K562 (cell line): ENCODE results near the gene BIRC5. TPM values are rescaled to one million over a fixed set of nuclear protein-coding genes. Genes with fewer than 3 reads are reported as not detected.

ENCODE experiments used
- ATF3 ChIP-seq, 2 experiments: fragments of 450-650 bp in 1 of 2; sonication (generic) in 1 of 2; formaldehyde crosslinking in 1 of 2; IDR thresholded peaks in 1 of 2; conservative IDR thresholded peaks in 1 of 2; 2 replicates each; pipeline versions ENCODE4 v1.6.1 to v1.8.1; 2016 to 2023; ENCODE audit warnings: mild to moderate bottlenecking in 2 of 2, moderate library complexity in 2 of 2, inconsistent platforms in 1 of 2, missing genetic modification reagents in 1 of 2
- DPF2 ChIP-seq: fragments of 450-650 bp; IDR thresholded peaks from 2 replicates; pipeline ENCODE4 v1.6.1; 2016
- GABPB2 ChIP-seq: fragments of 250-450 bp; sonication (Bioruptor Pico); conservative IDR thresholded peaks from 2 replicates; pipeline ENCODE4 v1.5.1; 2021; ENCODE audit warnings: mild to moderate bottlenecking
- PRMT5 ChIP-seq: sonication (generic); formaldehyde crosslinking; IDR thresholded peaks from 2 replicates; pipeline ENCODE4 v1.5.0; 2020; ENCODE audit warnings: missing genetic modification reagents
- SIX5 ChIP-seq, 2 experiments: IDR thresholded peaks; 2 replicates each; pipeline ENCODE4 v1.6.1; 2011; ENCODE audit warnings: low read length in 2 of 2, borderline replicate concordance in 1 of 2, low read depth in 1 of 2, mild to moderate bottlenecking in 1 of 2, moderate library complexity in 1 of 2; ENCODE audit not compliant: insufficient read depth in 1 of 2
- SPI1 ChIP-seq: IDR thresholded peaks from 2 replicates; pipeline ENCODE4 v1.6.1; 2011; ENCODE audit warnings: low read depth, low read length, control low read depth, borderline replicate concordance
- STAT5B ChIP-seq: fragments of 250-450 bp; sonication (Bioruptor Pico); IDR thresholded peaks from 2 replicates; pipeline ENCODE4 v1.8.0; 2021; ENCODE audit warnings: mild to moderate bottlenecking, inconsistent platforms
- TRIM28 ChIP-seq: fragments of 450-650 bp; IDR thresholded peaks from 2 replicates; pipeline ENCODE4 v1.6.1; 2017
- TSC22D4 ChIP-seq: fragments of 450-650 bp; IDR thresholded peaks from 2 replicates; pipeline ENCODE4 v1.6.1; 2016; ENCODE audit warnings: missing genetic modification characterization, missing biosample characterization, control low read depth
- XRCC5 ChIP-seq: fragments of 200-400 bp; formaldehyde crosslinking; IDR thresholded peaks from 2 replicates; pipeline ENCODE4 v1.6.1; 2017; ENCODE audit warnings: low read depth, mild to moderate bottlenecking, low read length
- ZFP36 ChIP-seq: fragments of 150-350 bp; IDR thresholded peaks from 2 replicates; pipeline ENCODE4 v1.6.1; 2018; ENCODE audit warnings: low read length, low read depth; ENCODE audit not compliant: partially characterized antibody
- ZNF140 ChIP-seq: fragments of 250-450 bp; sonication (Bioruptor Pico); IDR thresholded peaks from 2 replicates; pipeline ENCODE4 v1.8.0; 2021; ENCODE audit warnings: moderate library complexity, mild to moderate bottlenecking, inconsistent platforms
- ZNF23 ChIP-seq: fragments of 250-450 bp; sonication (Bioruptor Pico); IDR thresholded peaks from 2 replicates; pipeline ENCODE4 v1.4.0; 2020; ENCODE audit warnings: mild to moderate bottlenecking
- ZNF584 ChIP-seq: fragments of 200-800 bp; sonication (Bioruptor generic); IDR thresholded peaks from 2 replicates; pipeline ENCODE4 v1.6.1; 2016; ENCODE audit warnings: low read depth, mild to moderate bottlenecking, missing genetic modification characterization, missing compliant biosample characterization
- ZNF764 ChIP-seq: fragments of 250-450 bp; sonication (Bioruptor Pico); IDR thresholded peaks from 2 replicates; pipeline ENCODE4 v1.4.0; 2020; ENCODE audit warnings: low read depth, mild to moderate bottlenecking, moderate library complexity
- ZSCAN29 ChIP-seq: fragments of 450-650 bp; IDR thresholded peaks from 2 replicates; pipeline ENCODE4 v1.6.1; 2017
- polyA plus RNA-seq, 8 experiments: library from polyadenylated mRNA; depleted of rRNA in 4 of 8; stranded (reverse) in 5 of 8; unstranded in 3 of 8; fragments of >200 nt; fragmentation: Nextera tagmentation in 2 of 8; fragmentation: Illumina TruSeq in 1 of 8; extraction: Ambion mirVana in 2 of 8; extraction: Trizol in 1 of 8; gene quantifications; 2 replicates each; pipeline versions ENCODE4 v1.2.1 to v1.2.3, GENCODE V29; 2011 to 2014; ENCODE audit warnings: inconsistent platforms in 1 of 8, missing spikeins in 1 of 8
- total RNA-seq, 7 experiments: library from RNA; depleted of rRNA in 6 of 7; stranded (reverse); fragments of >200 nt in 6 of 7; fragmentation: Illumina TruSeq in 2 of 7; extraction: Trizol in 2 of 7; gene quantifications; 2 replicates each; pipeline versions ENCODE4 v1.2.1 to v1.2.3, GENCODE V29; 2011 to 2021; ENCODE audit warnings: low replicate concordance in 1 of 7
- TF ChIP-seq, protein P1 (sequence below), 2 experiments: fragments of 450-650 bp in 1 of 2; sonication (generic) in 1 of 2; formaldehyde crosslinking in 1 of 2; IDR thresholded peaks; 2 replicates each; pipeline versions ENCODE4 v1.7.1 to v1.9.0; 2016 to 2022; ENCODE audit warnings: inconsistent platforms in 1 of 2, mild to moderate bottlenecking in 1 of 2, missing genetic modification reagents in 1 of 2
- TF ChIP-seq, protein P2 (sequence below): fragments of 250-450 bp; sonication (Bioruptor Pico); IDR thresholded peaks from 2 replicates; pipeline ENCODE4 v1.8.0; 2021; ENCODE audit warnings: borderline replicate concordance, mild to moderate bottlenecking, moderate library complexity; ENCODE audit not compliant: poor library complexity, severe bottlenecking

BIRC5 gene
- total and polyA plus RNA-seq, 9 of the 15 experiments (the other 6 are each of a cell fraction or from before 2014, with no cell fraction given), result 64.4 to 140 (median 101) TPM

DNA sequence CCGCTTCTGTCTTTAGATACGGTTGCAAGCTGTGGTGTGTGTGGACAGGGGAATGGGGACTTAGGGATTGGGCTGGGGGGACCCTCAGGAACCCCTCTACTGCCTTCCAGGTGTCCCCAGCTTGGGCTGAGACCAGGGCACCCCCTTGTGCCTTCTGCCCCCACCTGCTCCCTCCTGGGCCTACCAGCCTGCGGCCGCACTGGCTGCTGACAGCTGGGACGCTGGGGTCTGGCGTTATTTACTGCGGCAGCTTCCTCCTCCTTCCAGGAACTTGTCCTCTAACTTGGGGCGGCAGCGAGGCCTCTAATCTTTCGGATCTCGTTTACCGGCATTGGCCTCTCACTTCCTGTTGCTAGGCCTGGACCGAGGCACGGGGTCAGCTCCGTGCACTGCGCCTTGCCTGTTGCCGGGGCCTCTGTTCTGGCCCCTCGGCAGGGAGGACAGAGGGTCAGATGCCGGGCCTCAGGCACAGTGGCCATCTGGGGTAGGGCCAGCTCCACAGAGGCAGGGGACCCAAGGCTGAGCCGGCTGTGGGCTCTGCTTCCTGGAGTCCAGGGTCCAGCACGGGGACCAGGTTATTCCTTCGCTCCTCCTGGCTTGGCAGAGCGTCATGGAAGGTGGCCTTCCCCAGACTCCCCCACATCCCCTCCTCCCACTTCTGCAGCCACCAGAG lies 49.1 kb downstream of the BIRC5 start (continued):
- TF ChIP-seq, protein P1, sequence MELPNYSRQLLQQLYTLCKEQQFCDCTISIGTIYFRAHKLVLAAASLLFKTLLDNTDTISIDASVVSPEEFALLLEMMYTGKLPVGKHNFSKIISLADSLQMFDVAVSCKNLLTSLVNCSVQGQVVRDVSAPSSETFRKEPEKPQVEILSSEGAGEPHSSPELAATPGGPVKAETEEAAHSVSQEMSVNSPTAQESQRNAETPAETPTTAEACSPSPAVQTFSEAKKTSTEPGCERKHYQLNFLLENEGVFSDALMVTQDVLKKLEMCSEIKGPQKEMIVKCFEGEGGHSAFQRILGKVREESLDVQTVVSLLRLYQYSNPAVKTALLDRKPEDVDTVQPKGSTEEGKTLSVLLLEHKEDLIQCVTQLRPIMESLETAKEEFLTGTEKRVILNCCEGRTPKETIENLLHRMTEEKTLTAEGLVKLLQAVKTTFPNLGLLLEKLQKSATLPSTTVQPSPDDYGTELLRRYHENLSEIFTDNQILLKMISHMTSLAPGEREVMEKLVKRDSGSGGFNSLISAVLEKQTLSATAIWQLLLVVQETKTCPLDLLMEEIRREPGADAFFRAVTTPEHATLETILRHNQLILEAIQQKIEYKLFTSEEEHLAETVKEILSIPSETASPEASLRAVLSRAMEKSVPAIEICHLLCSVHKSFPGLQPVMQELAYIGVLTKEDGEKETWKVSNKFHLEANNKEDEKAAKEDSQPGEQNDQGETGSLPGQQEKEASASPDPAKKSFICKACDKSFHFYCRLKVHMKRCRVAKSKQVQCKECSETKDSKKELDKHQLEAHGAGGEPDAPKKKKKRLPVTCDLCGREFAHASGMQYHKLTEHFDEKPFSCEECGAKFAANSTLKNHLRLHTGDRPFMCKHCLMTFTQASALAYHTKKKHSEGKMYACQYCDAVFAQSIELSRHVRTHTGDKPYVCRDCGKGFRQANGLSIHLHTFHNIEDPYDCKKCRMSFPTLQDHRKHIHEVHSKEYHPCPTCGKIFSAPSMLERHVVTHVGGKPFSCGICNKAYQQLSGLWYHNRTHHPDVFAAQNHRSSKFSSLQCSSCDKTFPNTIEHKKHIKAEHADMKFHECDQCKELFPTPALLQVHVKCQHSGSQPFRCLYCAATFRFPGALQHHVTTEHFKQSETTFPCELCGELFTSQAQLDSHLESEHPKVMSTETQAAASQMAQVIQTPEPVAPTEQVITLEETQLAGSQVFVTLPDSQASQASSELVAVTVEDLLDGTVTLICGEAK (IDR thresholded peaks at IDR 0.05), result peak; percentile 58
- TF ChIP-seq, protein P1 (CRISPR knock-in tag; IDR thresholded peaks at IDR 0.05), result no peak
- no peak; the same call in 1 of the 2 replicates for TF ChIP-seq GABPB2 (CRISPR knock-in tag)
- TF ChIP-seq TSC22D4, result no peak
- TF ChIP-seq ZNF764 (CRISPR knock-in tag), result no peak
- peak; percentile 69; the same call in 1 of the 2 replicates for TF ChIP-seq DPF2
- TF ChIP-seq TRIM28, result no peak
- no peak for TF ChIP-seq PRMT5
- TF ChIP-seq, protein P2, sequence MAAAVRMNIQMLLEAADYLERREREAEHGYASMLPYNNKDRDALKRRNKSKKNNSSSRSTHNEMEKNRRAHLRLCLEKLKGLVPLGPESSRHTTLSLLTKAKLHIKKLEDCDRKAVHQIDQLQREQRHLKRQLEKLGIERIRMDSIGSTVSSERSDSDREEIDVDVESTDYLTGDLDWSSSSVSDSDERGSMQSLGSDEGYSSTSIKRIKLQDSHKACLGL (CRISPR knock-in tag), result no peak
- no peak for TF ChIP-seq ZFP36
- TF ChIP-seq ZNF23 (CRISPR knock-in tag), result no peak
- no peak for TF ChIP-seq SIX5 (IDR thresholded peaks at IDR 0.05; ENCODE audit: borderline replicate concordance in 1 of 2, insufficient read depth in 1 of 2, low read depth in 1 of 2, low read length in 2 of 2)
- no peak for TF ChIP-seq ZNF140 (CRISPR knock-in tag)
- TF ChIP-seq STAT5B (CRISPR knock-in tag), result no peak
- TF ChIP-seq ZSCAN29, result no peak; the same call in 1 of the 2 replicates
- peak; percentile 88 for TF ChIP-seq ZNF584 (CRISPR knock-in tag)
- TF ChIP-seq SPI1, result peak; percentile 81
- no peak for TF ChIP-seq ATF3 (IDR thresholded peaks at IDR 0.05)
- no peak for TF ChIP-seq ATF3 (CRISPR knock-in tag; conservative IDR thresholded peaks at IDR 0.05)
- TF ChIP-seq XRCC5, result no peak; the same call in 1 of the 2 replicates
